HepG2 (cell line): Measurements from ENCODE around the gene RIPOR3. TPM values are rescaled to one million over a fixed set of nuclear protein-coding genes. Genes with fewer than 3 reads are reported as not detected.
A peak's percentile ranks its signal among the peaks of the same experiment; 100 is the strongest.

ENCODE experiments used
- E2F2 ChIP-seq: sonication (generic); formaldehyde crosslinking; IDR thresholded peaks from 2 replicates; pipeline ENCODE4 v1.4.0; 2020; ENCODE audit warnings: missing genetic modification reagents, borderline replicate concordance
- HCFC1 ChIP-seq: fragments of 150-350 bp; IDR thresholded peaks from 2 replicates; pipeline ENCODE4 v1.6.1; 2014; ENCODE audit warnings: low read depth, low read length
- KLF6 ChIP-seq: IDR thresholded peaks from 2 replicates; pipeline ENCODE4 v1.8.0; 2016; ENCODE audit warnings: missing biosample characterization, missing genetic modification reagents
- MAFK ChIP-seq, 2 experiments: IDR thresholded peaks in 1 of 2; conservative IDR thresholded peaks in 1 of 2; 2 replicates each; pipeline ENCODE4 v1.6.1; 2011; ENCODE audit warnings: improper control_type of control experiment in 2 of 2, low read length in 2 of 2
- SKI ChIP-seq: fragments of 450-650 bp; IDR thresholded peaks from one replicate; pipeline ENCODE4 v1.6.1; 2018; ENCODE audit warnings: mild to moderate bottlenecking; ENCODE audit not compliant: partially characterized antibody
- SOX6 ChIP-seq, 2 experiments: fragments of 450-650 bp in 1 of 2; sonication (generic) in 1 of 2; formaldehyde crosslinking in 1 of 2; IDR thresholded peaks; 2 replicates each; pipeline versions ENCODE4 v1.4.0 to v1.6.1; 2017 to 2020; ENCODE audit warnings: antibody characterized with exemption in 1 of 2, mild to moderate bottlenecking in 1 of 2, missing genetic modification reagents in 1 of 2
- UBTF ChIP-seq: sonication (generic); formaldehyde crosslinking; IDR thresholded peaks from 2 replicates; pipeline ENCODE4 v1.4.0; 2020; ENCODE audit warnings: mild to moderate bottlenecking, missing genetic modification reagents
- WIZ ChIP-seq: sonication (generic); formaldehyde crosslinking; IDR thresholded peaks from 2 replicates; pipeline ENCODE4 v1.5.1; 2020; ENCODE audit warnings: mild to moderate bottlenecking, missing genetic modification reagents
- ZNF512B ChIP-seq: sonication (generic); formaldehyde crosslinking; IDR thresholded peaks from 2 replicates; pipeline ENCODE4 v1.5.1; 2020; ENCODE audit warnings: missing genetic modification reagents, mild to moderate bottlenecking, borderline replicate concordance
- ZNF530 ChIP-seq: sonication (generic); formaldehyde crosslinking; IDR thresholded peaks from 2 replicates; pipeline ENCODE4 v1.5.0; 2020; ENCODE audit warnings: low read depth, mild to moderate bottlenecking, missing genetic modification reagents
- ZNF574 ChIP-seq: sonication (generic); formaldehyde crosslinking; IDR thresholded peaks from 2 replicates; pipeline ENCODE4 v1.4.0; 2020; ENCODE audit warnings: missing genetic modification reagents
- ZNF770 ChIP-seq: sonication (generic); formaldehyde crosslinking; IDR thresholded peaks from 2 replicates; pipeline ENCODE4 v1.5.0; 2020; ENCODE audit warnings: mild to moderate bottlenecking, missing genetic modification reagents
- ZNF772 ChIP-seq: sonication (generic); formaldehyde crosslinking; IDR thresholded peaks from 2 replicates; pipeline ENCODE4 v1.5.0; 2020; ENCODE audit warnings: mild to moderate bottlenecking, missing genetic modification reagents
- ZNF878 ChIP-seq: sonication (generic); formaldehyde crosslinking; IDR thresholded peaks from 2 replicates; pipeline ENCODE4 v1.8.1; 2023; ENCODE audit warnings: mild to moderate bottlenecking, missing genetic modification reagents, moderate library complexity
- ZSCAN30 ChIP-seq: sonication (generic); formaldehyde crosslinking; IDR thresholded peaks from 2 replicates; pipeline ENCODE4 v1.5.0; 2020; ENCODE audit warnings: mild to moderate bottlenecking, missing genetic modification reagents
- polyA plus RNA-seq, 8 experiments: library from polyadenylated mRNA; depleted of rRNA in 3 of 8; stranded (reverse) in 7 of 8; unstranded in 1 of 8; fragments of >200 nt; fragmentation: Illumina TruSeq in 4 of 8; extraction: Trizol in 4 of 8; gene quantifications; 2 replicates each; pipeline versions ENCODE4 v1.2.1 to v1.2.3, GENCODE V29; 2011 to 2016; ENCODE audit warnings: low read depth in 4 of 8, missing spikeins in 1 of 8, mixed read lengths in 1 of 8; ENCODE audit not compliant: insufficient read depth in 1 of 8
- total RNA-seq, 5 experiments: library from RNA; depleted of rRNA; stranded (reverse); fragments of >200 nt; fragmentation: Illumina TruSeq; extraction: Trizol; gene quantifications; 2 replicates each; pipeline ENCODE4 v1.2.3, GENCODE V29; 2016; ENCODE audit warnings: low read depth in 1 of 5

RIPOR3 gene
- total and polyA plus RNA-seq, 2 of the 13 experiments (the other 11 are each of a cell fraction or from before 2014, with no cell fraction given): 0.18 TPM; not detected in 1

GRCh38 chr20:50635676-50636600 lies 55.4 kb downstream of the RIPOR3 start (continued):
- TF ChIP-seq UBTF (CRISPR knock-in tag) (no peak), ZNF512B (CRISPR knock-in tag) (0 out of 2 replicates have a peak, but pooled peaks have one; percentile 58), ZSCAN30 (CRISPR knock-in tag) (no peak), SOX6 (IDR thresholded peaks at IDR 0.05) (no peak), SOX6 (CRISPR knock-in tag; IDR thresholded peaks at IDR 0.05) (no peak; the same call in 1 of the 2 replicates), ZNF772 (peak; percentile 91), ZNF770 (CRISPR knock-in tag) (peak; percentile 66), HCFC1 (no peak), MAFK (conservative IDR thresholded peaks at IDR 0.05 in 1 of 2, IDR thresholded peaks at IDR 0.05 in 1 of 2; ENCODE audit: low read length in 2 of 2) (no peak), SKI (peak; percentile 42), ZNF530 (no peak), ZNF574 (CRISPR knock-in tag) (peak; percentile 70), WIZ (CRISPR knock-in tag) (peak; percentile 72; the same call in 1 of the 2 replicates), ZNF878 (no peak), E2F2 (CRISPR knock-in tag) (no peak), KLF6 (no peak)
